Measurements from ENCODE around the gene NTM.

The NTM gene

DNA sequence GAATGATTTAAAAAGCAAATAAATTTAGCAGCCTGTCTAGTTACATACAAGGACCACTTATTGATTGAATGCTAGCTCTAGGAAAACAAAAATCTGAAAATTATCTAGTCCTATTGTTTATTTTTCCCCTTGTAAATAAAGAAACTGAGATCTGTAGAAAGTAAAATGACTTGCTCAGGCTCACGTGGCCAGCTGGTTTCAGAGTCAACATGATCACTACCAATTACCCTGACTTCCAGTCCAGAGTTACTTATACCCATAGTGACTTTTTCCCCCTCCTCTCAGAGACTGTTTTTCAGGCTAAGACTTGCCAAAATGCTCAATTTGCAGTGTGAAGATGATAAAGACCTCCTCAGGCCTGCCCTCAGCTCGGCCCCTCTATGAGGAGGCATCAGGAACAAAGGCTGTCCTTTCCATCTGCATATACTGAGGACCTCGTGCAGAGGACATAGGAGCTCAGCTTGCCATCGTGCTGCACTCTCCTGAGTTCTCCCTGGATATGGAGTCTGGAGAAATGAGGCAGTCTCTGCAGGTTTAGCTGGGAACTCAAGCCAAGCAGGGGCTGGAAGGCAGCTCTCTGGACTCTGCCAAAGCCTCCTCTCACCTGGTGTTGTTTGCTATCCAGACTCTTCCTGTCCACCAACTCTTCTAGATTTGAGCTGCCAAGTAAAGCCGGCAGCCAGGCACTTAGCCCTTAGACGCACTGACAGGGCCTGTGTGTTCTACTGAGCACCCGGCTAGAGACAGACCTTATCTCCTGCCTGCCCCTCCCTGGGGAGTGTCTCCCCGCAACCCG is 883.3 kb downstream of the NTM start:
- TF ChIP-seq, protein P1, sequence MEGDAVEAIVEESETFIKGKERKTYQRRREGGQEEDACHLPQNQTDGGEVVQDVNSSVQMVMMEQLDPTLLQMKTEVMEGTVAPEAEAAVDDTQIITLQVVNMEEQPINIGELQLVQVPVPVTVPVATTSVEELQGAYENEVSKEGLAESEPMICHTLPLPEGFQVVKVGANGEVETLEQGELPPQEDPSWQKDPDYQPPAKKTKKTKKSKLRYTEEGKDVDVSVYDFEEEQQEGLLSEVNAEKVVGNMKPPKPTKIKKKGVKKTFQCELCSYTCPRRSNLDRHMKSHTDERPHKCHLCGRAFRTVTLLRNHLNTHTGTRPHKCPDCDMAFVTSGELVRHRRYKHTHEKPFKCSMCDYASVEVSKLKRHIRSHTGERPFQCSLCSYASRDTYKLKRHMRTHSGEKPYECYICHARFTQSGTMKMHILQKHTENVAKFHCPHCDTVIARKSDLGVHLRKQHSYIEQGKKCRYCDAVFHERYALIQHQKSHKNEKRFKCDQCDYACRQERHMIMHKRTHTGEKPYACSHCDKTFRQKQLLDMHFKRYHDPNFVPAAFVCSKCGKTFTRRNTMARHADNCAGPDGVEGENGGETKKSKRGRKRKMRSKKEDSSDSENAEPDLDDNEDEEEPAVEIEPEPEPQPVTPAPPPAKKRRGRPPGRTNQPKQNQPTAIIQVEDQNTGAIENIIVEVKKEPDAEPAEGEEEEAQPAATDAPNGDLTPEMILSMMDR (IDR thresholded peaks at IDR 0.05; ENCODE audit: low read depth, low read length): no peak
- no peak overlapping the region for H3K4me3 ChIP-seq (ENCODE audit: low read depth, low read length)

DNA sequence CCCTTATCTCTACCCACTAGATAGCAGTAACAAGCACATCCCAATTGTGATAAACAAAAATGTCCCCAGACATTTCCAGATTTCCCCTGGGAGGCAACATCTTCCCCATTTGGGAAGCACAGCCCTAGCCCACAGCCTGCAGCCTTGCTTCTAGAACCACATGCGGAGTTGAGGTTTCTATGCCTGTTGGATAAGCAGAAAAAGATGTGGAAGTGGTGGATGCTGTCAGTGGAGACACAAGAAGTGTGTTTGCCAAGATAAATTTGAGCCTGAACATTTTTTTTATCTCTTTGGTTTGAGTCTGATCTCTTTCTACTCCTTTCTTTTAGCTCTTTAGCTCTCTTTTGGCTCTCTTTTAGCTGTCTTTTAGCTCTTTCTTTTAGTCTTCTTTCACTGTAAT is 884.5 kb downstream of the NTM start:
- no peak overlapping the region for H3K4me3 ChIP-seq (ENCODE audit: low read depth, low read length)
- TF ChIP-seq, protein P1 (IDR thresholded peaks at IDR 0.05; ENCODE audit: low read depth, low read length): no peak

DNA sequence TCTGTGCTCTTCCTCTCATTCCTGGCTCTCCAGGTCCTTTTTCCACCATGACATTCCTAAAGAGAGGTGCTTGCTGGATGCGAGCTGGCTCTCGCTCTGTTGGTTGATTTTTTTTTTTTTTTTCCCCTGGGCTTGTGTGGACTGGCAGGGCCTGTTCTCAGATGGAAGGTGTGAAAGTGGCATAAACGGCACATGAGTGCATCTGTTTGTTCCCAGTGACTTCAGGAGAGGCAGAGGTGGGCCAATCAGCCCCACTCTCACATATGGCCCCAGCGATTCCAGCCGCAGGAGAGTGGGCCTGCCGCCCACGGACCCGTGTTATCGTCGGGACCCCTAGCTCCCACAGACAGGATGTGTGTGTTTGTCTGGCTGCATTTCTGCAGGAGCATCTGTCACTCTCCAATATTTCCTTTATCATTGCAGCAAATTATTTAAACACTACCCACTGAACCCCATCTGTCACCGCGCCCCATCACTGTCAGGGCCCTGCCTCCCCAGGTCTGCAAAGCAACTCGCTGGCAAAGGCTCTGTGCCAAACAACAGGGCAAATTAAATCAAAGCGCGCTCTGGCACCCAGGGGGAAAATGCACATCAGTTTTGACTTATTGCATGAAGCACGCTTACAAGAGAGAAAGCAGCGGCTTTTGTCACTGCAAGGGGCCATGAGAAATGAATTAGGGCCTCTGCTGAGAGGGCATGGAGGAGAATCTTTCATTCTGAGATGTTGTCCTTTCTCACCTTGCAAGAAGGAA is 886.3 kb downstream of the NTM start:
- TF ChIP-seq, protein P1 (IDR thresholded peaks at IDR 0.05; ENCODE audit: low read depth, low read length): no peak
- no peak overlapping the region for H3K4me3 ChIP-seq (ENCODE audit: low read depth, low read length)

DNA sequence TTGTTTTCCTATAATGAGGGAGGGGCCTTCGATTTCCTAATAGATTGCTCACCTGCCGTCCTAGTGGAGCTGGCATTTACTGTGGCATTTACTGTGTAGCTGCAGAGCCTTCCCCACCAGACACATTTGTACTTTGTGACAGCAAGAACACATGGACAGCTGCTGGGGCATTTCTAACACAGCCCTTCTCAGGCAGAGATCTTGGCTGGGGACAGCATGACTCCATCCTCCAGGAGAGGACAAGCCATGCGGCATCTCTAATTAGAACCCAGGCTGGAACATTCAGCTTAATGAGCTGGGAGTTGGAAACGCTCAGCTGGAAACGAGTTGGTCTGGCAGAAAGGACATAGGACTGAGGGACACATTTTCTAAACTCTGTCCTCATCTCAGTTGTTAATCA is 887.5 kb downstream of the NTM start:
- TF ChIP-seq, protein P1 (IDR thresholded peaks at IDR 0.05; ENCODE audit: low read depth, low read length): no peak
- no peak overlapping the region for H3K4me3 ChIP-seq (ENCODE audit: low read depth, low read length)

DNA sequence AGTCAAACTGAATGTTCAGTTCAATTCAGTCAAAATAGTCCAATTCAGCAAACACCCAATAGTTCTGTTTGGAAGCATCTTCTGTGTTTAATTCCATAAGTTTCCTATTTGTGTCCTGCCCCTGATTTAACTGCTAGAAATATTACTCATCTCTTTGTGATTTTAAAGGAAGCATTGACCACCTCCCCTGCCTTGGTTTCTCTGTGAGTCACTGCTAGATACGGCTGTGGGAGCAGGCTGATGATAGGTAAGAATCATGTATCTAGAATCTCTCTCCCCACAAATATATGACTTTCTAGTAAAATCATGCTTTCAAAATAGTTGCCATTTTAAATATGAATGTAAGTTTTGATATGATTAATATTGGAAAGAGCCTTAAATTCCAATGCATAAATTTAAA is 888.5 kb downstream of the NTM start:
- TF ChIP-seq, protein P1 (IDR thresholded peaks at IDR 0.05; ENCODE audit: low read depth, low read length): no peak
- no peak overlapping the region for H3K4me3 ChIP-seq (ENCODE audit: low read depth, low read length)

DNA sequence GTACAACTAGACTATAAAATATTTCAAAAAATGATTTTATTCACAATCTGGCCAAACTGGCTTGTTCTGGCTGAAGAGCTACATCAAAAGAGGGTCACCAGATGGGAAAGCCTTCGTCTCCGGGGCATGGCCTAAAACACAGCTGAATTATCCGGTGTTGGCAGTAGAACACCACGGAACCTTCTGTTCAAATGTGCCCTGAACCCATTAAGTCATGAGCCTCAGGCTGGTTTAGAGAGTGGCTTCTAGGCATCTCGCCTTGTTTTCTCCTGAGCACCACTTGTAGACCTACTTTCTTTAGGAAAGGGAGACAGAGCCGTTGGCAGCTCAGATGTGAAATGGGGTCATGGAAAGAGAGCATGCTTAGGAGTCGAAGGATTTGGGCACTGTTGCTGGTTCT is 890.2 kb downstream of the NTM start:
- TF ChIP-seq, protein P1 (IDR thresholded peaks at IDR 0.05; ENCODE audit: low read depth, low read length): no peak

DNA sequence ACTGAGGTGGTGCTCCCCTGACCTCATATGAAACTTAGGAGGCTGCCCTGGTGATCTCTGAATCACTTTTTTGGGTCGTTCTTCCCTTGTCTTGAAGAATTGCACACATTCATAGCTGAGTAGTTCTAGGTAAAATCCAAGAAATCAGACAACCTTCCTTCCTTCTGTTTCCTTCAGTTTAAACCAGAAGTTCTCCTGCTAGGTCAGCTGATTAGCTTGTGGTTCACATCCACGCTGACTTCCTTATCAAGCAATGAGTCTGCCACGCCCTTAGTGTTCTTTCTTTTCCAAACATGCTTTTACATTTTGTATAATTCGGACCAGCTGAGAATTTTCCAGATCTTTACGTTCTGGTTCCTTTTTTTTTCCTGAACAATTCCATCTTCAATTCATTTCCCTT is 892.8 kb downstream of the NTM start:
- no peak overlapping the region for H3K4me3 ChIP-seq (ENCODE audit: low read depth, low read length)
- TF ChIP-seq, protein P1 (IDR thresholded peaks at IDR 0.05; ENCODE audit: low read depth, low read length): no peak

More for the DNA sequence above, 890.2 kb downstream of the NTM start:
- no peak overlapping the region for H3K4me3 ChIP-seq (ENCODE audit: low read depth, low read length)
